Measurements from ENCODE around the gene NRXN3.

The NRXN3 gene

GRCh38 chr14:78927261-78927660 is 757.1 kb downstream of the NRXN3 start:
- no peak for DNase-seq (ENCODE audit: low read depth in 2 of 2)

- no peak for DNase-seq (ENCODE audit: low read depth in 2 of 2)
Measured at GRCh38 chr14:78933166-78933565, 763.0 kb downstream of the NRXN3 start.

- DNase-seq (ENCODE audit: low read depth in 2 of 2): peak; percentile 4 to 5
Measured at GRCh38 chr14:78933948-78934524, 763.9 kb downstream of the NRXN3 start.

- DNase-seq (ENCODE audit: low read depth in 2 of 2): no peak
Measured at GRCh38 chr14:78946949-78947348, 776.8 kb downstream of the NRXN3 start.

- no peak for DNase-seq (ENCODE audit: low read depth in 2 of 2)
Measured at GRCh38 chr14:78947681-78948080, 777.5 kb downstream of the NRXN3 start.

GRCh38 chr14:78950649-78951048 is 780.5 kb downstream of the NRXN3 start:
- DNase-seq (ENCODE audit: low read depth in 2 of 2): peak in 1 of 2 experiments; percentile 7

GRCh38 chr14:78951602-78952001 is 781.4 kb downstream of the NRXN3 start:
- no peak for DNase-seq (ENCODE audit: low read depth in 2 of 2)

- peak; percentile 53 to 56 for DNase-seq (ENCODE audit: low read depth in 2 of 2)
Measured at GRCh38 chr14:78959674-78960264, 789.6 kb downstream of the NRXN3 start.

- DNase-seq (ENCODE audit: low read depth in 2 of 2): peak; percentile 41 to 49
Measured at GRCh38 chr14:78967111-78967809, 797.1 kb downstream of the NRXN3 start.

GRCh38 chr14:78968265-78968664 is 798.1 kb downstream of the NRXN3 start:
- DNase-seq (ENCODE audit: low read depth in 2 of 2): no peak

GRCh38 chr14:78970677-78971076 is 800.5 kb downstream of the NRXN3 start:
- no peak for DNase-seq (ENCODE audit: low read depth in 2 of 2)

GRCh38 chr14:78972440-78972839 is 802.3 kb downstream of the NRXN3 start:
- no peak for DNase-seq (ENCODE audit: low read depth in 2 of 2)

- DNase-seq (ENCODE audit: low read depth in 2 of 2): no peak
Measured at GRCh38 chr14:78974691-78975090, 804.5 kb downstream of the NRXN3 start.

GRCh38 chr14:78975734-78976133 is 805.6 kb downstream of the NRXN3 start:
- no peak for DNase-seq (ENCODE audit: low read depth in 2 of 2)

GRCh38 chr14:78978896-78979295 is 808.7 kb downstream of the NRXN3 start:
- DNase-seq (ENCODE audit: low read depth in 2 of 2): no peak

- DNase-seq (ENCODE audit: low read depth in 2 of 2): no peak
Measured at GRCh38 chr14:78982551-78982950, 812.4 kb downstream of the NRXN3 start.

- DNase-seq (ENCODE audit: low read depth in 2 of 2): peak; percentile 61 to 68
Measured at GRCh38 chr14:78983126-78983525, 813.0 kb downstream of the NRXN3 start.

- peak; percentile 51 to 60 for DNase-seq (ENCODE audit: low read depth in 2 of 2)
Measured at GRCh38 chr14:78985668-78986381, 815.7 kb downstream of the NRXN3 start.

- DNase-seq (ENCODE audit: low read depth in 2 of 2): no peak
Measured at GRCh38 chr14:78986989-78987388, 816.8 kb downstream of the NRXN3 start.

GRCh38 chr14:78989221-78989620 is 819.0 kb downstream of the NRXN3 start:
- DNase-seq (ENCODE audit: low read depth in 2 of 2): no peak

GRCh38 chr14:78992867-78993266 is 822.7 kb downstream of the NRXN3 start:
- no peak for DNase-seq (ENCODE audit: low read depth in 2 of 2)

GRCh38 chr14:78997811-78998210 is 827.6 kb downstream of the NRXN3 start:
- DNase-seq (ENCODE audit: low read depth in 2 of 2): no peak

GRCh38 chr14:79009286-79009685 is 839.1 kb downstream of the NRXN3 start:
- no peak for DNase-seq (ENCODE audit: low read depth in 2 of 2)
